Measurements from ENCODE around the gene PDGFB. TPM values are rescaled to one million over a fixed set of nuclear protein-coding genes. Genes with fewer than 3 reads are reported as not detected.

Gene PDGFB
- total RNA-seq, 2 donors from 2014 or later = 9.9 to 16.4 TPM

GRCh38 chr22:39181778-39182177 is 63.0 kb downstream of the PDGFB start:
- TF ChIP-seq, protein P1, sequence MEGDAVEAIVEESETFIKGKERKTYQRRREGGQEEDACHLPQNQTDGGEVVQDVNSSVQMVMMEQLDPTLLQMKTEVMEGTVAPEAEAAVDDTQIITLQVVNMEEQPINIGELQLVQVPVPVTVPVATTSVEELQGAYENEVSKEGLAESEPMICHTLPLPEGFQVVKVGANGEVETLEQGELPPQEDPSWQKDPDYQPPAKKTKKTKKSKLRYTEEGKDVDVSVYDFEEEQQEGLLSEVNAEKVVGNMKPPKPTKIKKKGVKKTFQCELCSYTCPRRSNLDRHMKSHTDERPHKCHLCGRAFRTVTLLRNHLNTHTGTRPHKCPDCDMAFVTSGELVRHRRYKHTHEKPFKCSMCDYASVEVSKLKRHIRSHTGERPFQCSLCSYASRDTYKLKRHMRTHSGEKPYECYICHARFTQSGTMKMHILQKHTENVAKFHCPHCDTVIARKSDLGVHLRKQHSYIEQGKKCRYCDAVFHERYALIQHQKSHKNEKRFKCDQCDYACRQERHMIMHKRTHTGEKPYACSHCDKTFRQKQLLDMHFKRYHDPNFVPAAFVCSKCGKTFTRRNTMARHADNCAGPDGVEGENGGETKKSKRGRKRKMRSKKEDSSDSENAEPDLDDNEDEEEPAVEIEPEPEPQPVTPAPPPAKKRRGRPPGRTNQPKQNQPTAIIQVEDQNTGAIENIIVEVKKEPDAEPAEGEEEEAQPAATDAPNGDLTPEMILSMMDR (IDR thresholded peaks at IDR 0.05) = no peak
- TF ChIP-seq POLR2A (IDR thresholded peaks at IDR 0.05) (no peak), POLR2AphosphoS5 (IDR thresholded peaks at IDR 0.05) (no peak)
- 96% methylated on average over 5 of the region's 5 CpGs for WGBS
- intact Hi-C loops (cut with DNase I) = no loop called here
- H3K4me1 ChIP-seq (replicated peaks) = no peaks in the 10 kb centered on the region
- no peaks in the 10 kb centered on the region for H3K27me3 ChIP-seq (replicated peaks; ENCODE audit: insufficient read depth)
- H3K36me3 ChIP-seq = no peaks in the 10 kb centered on the region
- H3K4me3 ChIP-seq = no peak overlapping the region
- H3K9me3 ChIP-seq = no peaks in the 10 kb centered on the region
- DNase-seq (ENCODE audit: low spot score) = no peak
- no peak overlapping the region for H3K27ac ChIP-seq

DNA sequence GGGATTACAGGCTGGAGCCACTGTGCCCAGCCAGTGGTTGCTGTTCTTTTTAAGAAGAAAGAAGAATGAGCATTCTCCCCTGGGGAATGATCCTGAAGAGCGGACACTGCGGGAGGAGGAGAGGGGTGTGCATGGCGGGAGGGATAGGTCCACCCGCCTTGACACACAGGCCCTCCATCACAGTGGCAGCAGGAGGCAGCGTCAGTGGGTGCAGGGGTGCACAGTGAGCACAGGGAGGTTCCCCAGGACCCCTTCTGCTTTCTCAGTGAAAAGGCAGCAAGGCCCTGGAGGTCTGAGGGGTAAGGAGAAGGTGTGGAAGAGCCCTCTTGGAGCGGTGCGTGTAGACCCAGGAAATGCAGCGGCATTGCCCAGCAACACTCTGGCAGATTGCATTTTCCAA is 63.4 kb downstream of the PDGFB start:
- DNase-seq (ENCODE audit: low spot score) = no peak
- intact Hi-C loops (cut with DNase I) = no loop called here
- Histone ChIP-seq H3K9me3 (no peaks in the 10 kb centered on the region), H3K36me3 (no peaks in the 10 kb centered on the region), H3K4me3 (no peak overlapping the region), H3K4me1 (replicated peaks) (no peaks in the 10 kb centered on the region), H3K27me3 (replicated peaks; ENCODE audit: insufficient read depth) (no peaks in the 10 kb centered on the region), H3K27ac (no peak overlapping the region)
- no peak for TF ChIP-seq POLR2A (IDR thresholded peaks at IDR 0.05)
- TF ChIP-seq, protein P1 (IDR thresholded peaks at IDR 0.05) = no peak
- 97% methylated on average over 8 of the region's 8 CpGs for WGBS

DNA sequence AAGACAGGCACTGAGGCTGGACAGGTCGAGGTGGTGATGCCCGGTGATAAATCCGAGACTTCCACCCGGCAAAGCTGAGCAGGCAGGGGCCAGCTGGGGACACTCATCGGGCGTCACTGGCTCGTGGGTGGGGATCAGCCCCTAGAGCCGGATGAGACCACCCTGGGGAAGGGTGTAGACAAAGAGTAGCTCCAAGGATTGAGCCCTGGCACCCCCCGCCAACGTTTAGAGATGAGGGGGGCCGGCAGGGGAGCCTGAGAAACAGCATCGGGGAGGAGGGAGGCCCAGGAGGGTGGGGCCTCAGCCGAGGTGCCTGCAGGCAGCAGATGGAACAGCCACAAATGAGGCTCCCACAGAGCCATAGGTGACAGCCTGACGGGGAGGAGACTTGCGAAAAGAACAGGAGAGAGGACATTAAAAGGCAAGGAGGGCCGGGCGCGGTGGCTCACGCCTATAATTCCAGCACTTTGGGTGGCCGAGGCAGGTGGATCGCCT is 64.9 kb downstream of the PDGFB start:
- no peak overlapping the region for H3K27ac ChIP-seq
- peaks cover 13% of the 10 kb centered on the region for H3K4me1 ChIP-seq (replicated peaks)
- DNase-seq (ENCODE audit: low spot score) = no peak
- WGBS = 71% methylated on average over 21 of the region's 21 CpGs
- intact Hi-C loops (cut with DNase I) = no loop called here
- no peak for TF ChIP-seq POLR2AphosphoS5 (IDR thresholded peaks at IDR 0.05)
- no peak for TF ChIP-seq POLR2A (IDR thresholded peaks at IDR 0.05)
- TF ChIP-seq, protein P1 (IDR thresholded peaks at IDR 0.05) = no peak
- no peak overlapping the region for H3K4me3 ChIP-seq
- H3K36me3 ChIP-seq = no peaks in the 10 kb centered on the region
- H3K9me3 ChIP-seq = no peaks in the 10 kb centered on the region
- no peaks in the 10 kb centered on the region for H3K27me3 ChIP-seq (replicated peaks; ENCODE audit: insufficient read depth)

- no peak for TF ChIP-seq POLR2A (IDR thresholded peaks at IDR 0.05)
- TF ChIP-seq POLR2AphosphoS5 (IDR thresholded peaks at IDR 0.05) = no peak
- TF ChIP-seq, protein P1 (IDR thresholded peaks at IDR 0.05) = no peak
- Histone ChIP-seq H3K36me3 (no peaks in the 10 kb centered on the region), H3K4me1 (replicated peaks) (peaks cover 18% of the 10 kb centered on the region), H3K4me3 (no peak overlapping the region), H3K9me3 (no peaks in the 10 kb centered on the region), H3K27ac (no peak overlapping the region), H3K27me3 (replicated peaks; ENCODE audit: insufficient read depth) (no peaks in the 10 kb centered on the region)
- intact Hi-C loops (cut with DNase I) = no loop called here
- WGBS = 61% methylated on average over 6 of the region's 6 CpGs
- DNase-seq (ENCODE audit: low spot score) = no peak
These were observed 65.4 kb downstream of the PDGFB start for GRCh38 chr22:39179401-39179827.

All from prostate gland (tissue), 2 donors.